ENCODE measurements around the gene USF2. TPM values are rescaled to one million over a fixed set of nuclear protein-coding genes. Genes with fewer than 3 reads are reported as not detected.

USF2 gene
- polyA plus RNA-seq, 1 of the 3 experiments (the other 2 are of a cell fraction): 102 TPM

DNA sequence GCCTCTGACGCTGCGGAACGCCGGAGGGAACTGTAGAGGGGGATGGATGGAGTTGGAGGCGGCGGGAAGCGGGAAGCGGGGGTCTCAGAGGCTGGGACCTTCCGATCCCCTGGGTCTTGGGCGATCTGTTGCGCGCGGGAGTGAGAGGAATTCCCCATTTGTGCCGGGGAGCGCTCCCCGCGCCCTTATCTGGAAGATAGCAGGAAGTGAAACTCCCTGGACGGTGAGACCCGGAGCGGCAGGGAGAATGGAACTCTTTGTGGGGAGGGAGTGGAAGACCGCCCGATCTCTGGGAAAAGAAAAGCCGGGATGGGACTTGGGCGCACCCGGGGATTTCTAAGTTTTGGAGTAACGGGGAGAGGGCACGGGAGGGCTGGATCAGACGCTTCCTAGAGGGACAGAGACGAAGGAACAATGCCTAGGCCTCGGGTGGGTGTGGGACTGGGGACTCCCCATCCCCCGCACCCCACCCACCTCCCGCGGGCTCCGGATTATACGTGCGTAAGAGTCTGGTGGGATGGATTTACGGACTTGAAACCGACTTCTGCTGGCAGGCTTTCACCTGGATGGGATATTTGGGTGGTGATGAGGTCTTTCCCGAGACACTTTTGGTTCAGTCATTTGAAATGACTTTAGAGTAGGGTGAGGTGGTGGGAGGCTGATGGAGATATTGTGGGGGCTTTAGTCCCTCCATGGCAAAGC, 19.5 kb upstream of the USF2 start:
- ChIA-PET POLR2A (no interaction called here), CTCF (no interaction called here)
- no peak overlapping the region for H3K4me2 ChIP-seq
- H2AFZ ChIP-seq (ENCODE audit: low read depth): no peak overlapping the region
- H3K36me3 ChIP-seq (replicated peaks in 1 of 2; ENCODE audit: control insufficient read depth in 1 of 2, insufficient read depth in 2 of 2, low read length in 1 of 2): no peaks in the 10 kb centered on the region
- no peak overlapping the region for H3K27ac ChIP-seq (ENCODE audit: low read depth in 2 of 2, low read length in 1 of 2)
- TF ChIP-seq MEF2A (IDR thresholded peaks at IDR 0.05; ENCODE audit: borderline replicate concordance, low read depth): no peak
- H3K4me1 ChIP-seq (ENCODE audit: control insufficient read depth in 1 of 2, insufficient read depth in 2 of 2, low read depth in 1 of 2, low read length in 1 of 2): no peaks in the 10 kb centered on the region
- DNase-seq: no peak
- WGBS (ENCODE audit: low lambda C conversion rate): 14% methylated on average over 39 of the region's 39 CpGs
- H4K20me1 ChIP-seq (ENCODE audit: insufficient read depth): no peaks in the 10 kb centered on the region
- H3K9me3 ChIP-seq: no peaks in the 10 kb centered on the region; the same call in 1 of the 2 replicates
- H3K4me3 ChIP-seq (ENCODE audit: low read depth in 2 of 2, low read length in 1 of 2): no peak overlapping the region
- H3K27me3 ChIP-seq (ENCODE audit: insufficient read depth): peaks cover 51% of the 10 kb centered on the region
- H3K9ac ChIP-seq: no peak overlapping the region
- H3K79me2 ChIP-seq (ENCODE audit: insufficient read depth): no peaks in the 10 kb centered on the region
- H3K9me2 ChIP-seq: no peaks in the 10 kb centered on the region
- H3F3A ChIP-seq (replicated peaks; ENCODE audit: insufficient read depth): no peaks in the 10 kb centered on the region

DNA sequence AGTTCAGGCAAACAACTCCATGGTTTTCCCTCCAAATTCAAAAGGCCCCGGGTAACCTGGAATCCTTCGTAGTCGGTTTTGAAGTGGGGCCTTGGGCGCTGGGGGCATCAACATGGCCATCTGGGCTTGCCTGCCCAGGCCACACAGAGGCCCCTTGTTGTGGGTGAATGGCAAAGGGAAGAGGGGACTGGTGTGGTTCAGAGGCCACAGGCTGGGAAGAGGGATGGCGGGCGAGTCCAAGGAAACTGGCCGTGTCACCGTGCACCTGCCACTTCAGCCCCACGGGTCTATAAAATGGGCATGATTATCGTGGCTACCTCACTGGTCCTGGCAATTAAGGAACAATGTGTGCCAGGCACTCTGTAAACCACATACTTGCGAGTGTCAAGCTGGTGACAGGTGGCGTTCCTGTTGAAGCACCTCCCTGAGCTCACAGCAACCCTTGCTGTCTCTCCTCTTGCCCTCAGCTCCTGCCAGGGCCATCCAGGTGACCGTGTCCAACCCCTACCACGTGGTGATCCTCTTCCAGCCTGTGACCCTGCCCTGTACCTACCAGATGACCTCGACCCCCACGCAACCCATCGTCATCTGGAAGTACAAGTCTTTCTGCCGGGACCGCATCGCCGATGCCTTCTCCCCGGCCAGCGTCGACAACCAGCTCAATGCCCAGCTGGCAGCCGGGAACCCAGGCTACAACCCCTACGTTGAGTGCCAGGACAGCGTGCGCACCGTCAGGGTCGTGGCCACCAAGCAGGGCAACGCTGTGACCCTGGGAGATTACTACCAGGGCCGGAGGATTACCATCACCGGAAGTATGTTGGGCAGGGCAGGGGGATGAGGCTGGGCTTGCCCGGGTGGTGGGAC, 18.7 kb upstream of the USF2 start:
- WGBS (ENCODE audit: low lambda C conversion rate): 36% methylated on average over 26 of the region's 34 CpGs
- no peaks in the 10 kb centered on the region for H3K9me2 ChIP-seq

DNA sequence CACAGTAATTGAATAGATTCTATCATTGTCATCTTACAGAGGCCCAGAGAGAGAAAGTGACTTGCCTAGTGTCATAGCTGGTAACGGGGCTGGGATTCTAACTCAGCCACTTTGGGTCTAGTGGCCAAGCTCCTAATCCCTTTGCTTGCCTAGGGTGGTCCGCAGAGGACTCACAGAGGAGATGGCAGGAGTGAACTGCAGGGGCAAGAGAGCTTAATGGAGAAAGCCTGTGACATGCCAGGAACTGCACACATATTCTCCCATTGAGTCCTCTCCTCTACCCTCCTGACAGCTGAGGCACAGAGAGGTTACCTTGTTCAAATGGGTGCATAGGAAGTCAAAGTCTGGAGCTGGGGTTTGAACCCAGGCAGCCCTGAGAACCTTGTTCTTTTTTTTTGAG, 17.3 kb upstream of the USF2 start:
- Histone ChIP-seq H3K79me2 (ENCODE audit: insufficient read depth) (no peaks in the 10 kb centered on the region), H3K4me3 (ENCODE audit: low read depth in 2 of 2, low read length in 1 of 2) (no peak overlapping the region), H3K27me3 (ENCODE audit: insufficient read depth) (peaks cover 49% of the 10 kb centered on the region), H3K4me2 (no peak overlapping the region), H3K36me3 (replicated peaks in 1 of 2; ENCODE audit: control insufficient read depth in 1 of 2, insufficient read depth in 2 of 2, low read length in 1 of 2) (no peaks in the 10 kb centered on the region), H3K9me3 (no peaks in the 10 kb centered on the region), H3F3A (replicated peaks; ENCODE audit: insufficient read depth) (no peaks in the 10 kb centered on the region), H4K20me1 (ENCODE audit: insufficient read depth) (no peaks in the 10 kb centered on the region), H3K27ac (ENCODE audit: low read depth in 2 of 2, low read length in 1 of 2) (no peak overlapping the region), H3K9ac (no peak overlapping the region), H2AFZ (ENCODE audit: low read depth) (no peak overlapping the region), H3K9me2 (no peaks in the 10 kb centered on the region), H3K4me1 (ENCODE audit: control insufficient read depth in 1 of 2, insufficient read depth in 2 of 2, low read depth in 1 of 2, low read length in 1 of 2) (no peaks in the 10 kb centered on the region)
- ChIA-PET POLR2A (no interaction called here), CTCF (interaction anchor here (0.7 to 0.9 kb wide), 2 partner anchors 10 to 207 kb away, joined by 3 read pairs; no protein-coding TSS in a partner anchor)
- 17% methylated on average over 2 of the region's 2 CpGs for WGBS (ENCODE audit: low lambda C conversion rate)
- no peak for DNase-seq
- no peak for TF ChIP-seq RCOR1 (IDR thresholded peaks at IDR 0.05; ENCODE audit: low read length)
- TF ChIP-seq, protein P1, sequence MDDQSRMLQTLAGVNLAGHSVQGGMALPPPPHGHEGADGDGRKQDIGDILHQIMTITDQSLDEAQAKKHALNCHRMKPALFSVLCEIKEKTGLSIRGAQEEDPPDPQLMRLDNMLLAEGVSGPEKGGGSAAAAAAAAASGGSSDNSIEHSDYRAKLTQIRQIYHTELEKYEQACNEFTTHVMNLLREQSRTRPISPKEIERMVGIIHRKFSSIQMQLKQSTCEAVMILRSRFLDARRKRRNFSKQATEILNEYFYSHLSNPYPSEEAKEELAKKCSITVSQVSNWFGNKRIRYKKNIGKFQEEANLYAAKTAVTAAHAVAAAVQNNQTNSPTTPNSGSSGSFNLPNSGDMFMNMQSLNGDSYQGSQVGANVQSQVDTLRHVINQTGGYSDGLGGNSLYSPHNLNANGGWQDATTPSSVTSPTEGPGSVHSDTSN (IDR thresholded peaks at IDR 0.05): no peak
- no peak for TF ChIP-seq YY1 (IDR thresholded peaks at IDR 0.05; ENCODE audit: low read depth)
- no peak for TF ChIP-seq NRF1 (IDR thresholded peaks at IDR 0.05; ENCODE audit: low read depth, low read length)
- TF ChIP-seq GABPA (IDR thresholded peaks at IDR 0.05; ENCODE audit: low read depth): no peak
- TF ChIP-seq RFX5 (IDR thresholded peaks at IDR 0.05; ENCODE audit: low read length): no peak
- TF ChIP-seq TCF12 (IDR thresholded peaks at IDR 0.05): no peak
- no peak for TF ChIP-seq ELF1 (IDR thresholded peaks at IDR 0.05)
- no peak for TF ChIP-seq TAF1 (IDR thresholded peaks at IDR 0.05; ENCODE audit: borderline replicate concordance, low read depth, low read length)
- no peak for TF ChIP-seq SIN3A (IDR thresholded peaks at IDR 0.05; ENCODE audit: borderline replicate concordance, low read depth, low read length)
- TF ChIP-seq RXRA (IDR thresholded peaks at IDR 0.05; ENCODE audit: borderline replicate concordance, low read depth): no peak
- no peak for TF ChIP-seq CHD2 (IDR thresholded peaks at IDR 0.05; ENCODE audit: low read length, partially characterized antibody)
- TF ChIP-seq FOXM1 (IDR thresholded peaks at IDR 0.05; ENCODE audit: low read depth): no peak
- no peak for TF ChIP-seq FOSL2 (IDR thresholded peaks at IDR 0.05; ENCODE audit: borderline replicate concordance, low read depth)

More for the DNA sequence above, 18.7 kb upstream of the USF2 start:
- ChIA-PET POLR2A (no interaction called here), CTCF (no interaction called here)
- H3K27me3 ChIP-seq (ENCODE audit: insufficient read depth): peaks cover 51% of the 10 kb centered on the region
- no peak overlapping the region for H3K27ac ChIP-seq (ENCODE audit: low read depth in 2 of 2, low read length in 1 of 2)
- DNase-seq: no peak
- no peaks in the 10 kb centered on the region for H3K36me3 ChIP-seq (replicated peaks in 1 of 2; ENCODE audit: control insufficient read depth in 1 of 2, insufficient read depth in 2 of 2, low read length in 1 of 2)
- H3K4me2 ChIP-seq: no peak overlapping the region
- no peak overlapping the region for H2AFZ ChIP-seq (ENCODE audit: low read depth)
- no peaks in the 10 kb centered on the region for H4K20me1 ChIP-seq (ENCODE audit: insufficient read depth)
- TF ChIP-seq TCF12 (IDR thresholded peaks at IDR 0.05): no peak
- TF ChIP-seq NRF1 (IDR thresholded peaks at IDR 0.05; ENCODE audit: low read depth, low read length): no peak
- TF ChIP-seq EZH2phosphoT487 (IDR thresholded peaks at IDR 0.05; ENCODE audit: borderline replicate concordance, low read depth): no peak
- TF ChIP-seq, protein P2, sequence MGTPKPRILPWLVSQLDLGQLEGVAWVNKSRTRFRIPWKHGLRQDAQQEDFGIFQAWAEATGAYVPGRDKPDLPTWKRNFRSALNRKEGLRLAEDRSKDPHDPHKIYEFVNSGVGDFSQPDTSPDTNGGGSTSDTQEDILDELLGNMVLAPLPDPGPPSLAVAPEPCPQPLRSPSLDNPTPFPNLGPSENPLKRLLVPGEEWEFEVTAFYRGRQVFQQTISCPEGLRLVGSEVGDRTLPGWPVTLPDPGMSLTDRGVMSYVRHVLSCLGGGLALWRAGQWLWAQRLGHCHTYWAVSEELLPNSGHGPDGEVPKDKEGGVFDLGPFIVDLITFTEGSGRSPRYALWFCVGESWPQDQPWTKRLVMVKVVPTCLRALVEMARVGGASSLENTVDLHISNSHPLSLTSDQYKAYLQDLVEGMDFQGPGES (IDR thresholded peaks at IDR 0.05; ENCODE audit: low read depth, low read length): no peak
- TF ChIP-seq EP300 (IDR thresholded peaks at IDR 0.05; ENCODE audit: borderline replicate concordance in 1 of 2, low read depth in 1 of 2, low read length in 1 of 2): no peak
- no peak for TF ChIP-seq SMC3 (IDR thresholded peaks at IDR 0.05; ENCODE audit: low read depth, low read length)
- no peak for TF ChIP-seq CHD2 (IDR thresholded peaks at IDR 0.05; ENCODE audit: low read length, partially characterized antibody)
- H3K4me1 ChIP-seq (ENCODE audit: control insufficient read depth in 1 of 2, insufficient read depth in 2 of 2, low read depth in 1 of 2, low read length in 1 of 2): no peaks in the 10 kb centered on the region
- H3K79me2 ChIP-seq (ENCODE audit: insufficient read depth): no peaks in the 10 kb centered on the region
- no peak overlapping the region for H3K9ac ChIP-seq
- no peak overlapping the region for H3K4me3 ChIP-seq (ENCODE audit: low read depth in 2 of 2, low read length in 1 of 2)
- H3F3A ChIP-seq (replicated peaks; ENCODE audit: insufficient read depth): no peaks in the 10 kb centered on the region
- no peaks in the 10 kb centered on the region for H3K9me3 ChIP-seq
